Activated CD8-positive, alpha-beta memory T cell treated with anti-CD3 and anti-CD28 coated beads for 36 hours (primary cell): ENCODE measurements around the gene TMEM131. TPM values are rescaled to one million over a fixed set of nuclear protein-coding genes. Genes with fewer than 3 reads are reported as not detected.

Source experiments
- CTCF ChIA-PET: fragments of 350-600 bp; sonication (Branson Sonifier 250); formaldehyde crosslinking; loops from one replicate; lab custom pipeline; 2021; ENCODE audit warnings: antibody characterized with exemption; lab: Charles Lee
- POLR2A ChIA-PET: fragments of 350-600 bp; sonication (Branson Sonifier 250); formaldehyde crosslinking; loops from one replicate; lab custom pipeline; 2021; ENCODE audit warnings: antibody characterized with exemption; lab: Charles Lee
- total RNA-seq, 2 experiments: library from RNA; stranded (reverse); gene quantifications; one replicate each; pipeline ENCODE4 v1.2.3, GENCODE V29; 2021

The TMEM131 gene
- total RNA-seq, 2 experiments from 2014 or later, result 34.9 to 37.9 TPM

GRCh38 chr2:98020992-98021713 is 25.4 kb upstream of the TMEM131 start:
- ChIA-PET CTCF (no interaction called here), POLR2A (no interaction called here)

DNA sequence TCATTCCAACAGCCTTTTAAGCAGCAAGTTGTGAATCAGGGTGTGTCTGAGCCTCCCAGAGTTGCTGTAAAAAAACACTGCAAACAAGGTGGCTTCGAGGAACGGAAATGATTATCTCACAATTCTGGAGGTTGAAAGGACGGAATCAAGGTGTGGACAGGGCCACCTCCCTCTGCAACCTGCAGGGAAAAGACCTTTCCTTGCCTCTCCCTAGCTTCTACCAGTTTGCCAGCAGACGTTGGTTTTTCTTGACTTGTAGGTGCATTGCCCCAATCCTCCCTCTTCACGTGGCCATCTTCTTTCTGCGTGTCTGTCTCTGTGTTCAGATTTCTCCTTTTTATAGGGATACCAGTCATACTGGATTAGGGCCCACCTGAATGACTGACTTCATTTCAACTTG is 24.8 kb upstream of the TMEM131 start:
- ChIA-PET CTCF (no interaction called here), POLR2A (no interaction called here)

DNA sequence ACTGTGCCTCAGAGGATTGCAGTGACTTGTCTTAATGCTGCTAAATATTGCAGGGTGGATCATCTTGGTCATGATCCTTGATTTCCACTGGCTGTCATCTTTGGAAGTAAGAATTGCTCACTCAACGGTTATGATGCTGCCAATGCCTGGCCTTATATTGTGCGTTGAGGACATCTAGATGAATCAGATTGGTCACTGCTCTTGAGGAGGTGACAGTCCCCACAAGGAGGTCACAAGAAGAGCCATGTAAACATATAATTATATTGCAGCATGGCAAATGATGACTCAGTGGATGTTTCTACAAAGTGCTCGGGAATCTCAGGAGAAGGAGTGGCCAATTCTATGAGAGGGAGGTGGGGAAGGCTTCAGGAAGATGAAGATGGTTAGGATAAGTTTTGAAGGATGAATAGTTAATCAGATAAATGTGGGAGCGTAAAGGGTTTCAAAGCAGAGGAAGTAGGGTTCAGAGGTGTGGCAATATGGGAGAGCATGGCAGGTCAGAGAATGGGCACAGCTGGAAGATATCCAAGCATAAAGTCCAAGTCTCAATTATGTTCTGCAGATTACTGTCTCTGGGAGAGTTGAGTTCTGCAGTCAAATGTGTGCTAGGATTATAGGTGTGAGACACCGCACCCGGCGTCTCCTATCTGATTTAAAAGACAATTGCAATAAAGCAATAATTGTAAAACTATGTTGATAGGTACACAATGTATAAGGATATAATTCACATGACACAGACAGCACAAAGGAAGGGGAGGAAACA is 21.3 kb upstream of the TMEM131 start:
- ChIA-PET CTCF (interaction anchor here (0.5 kb wide), 1 partner anchor 957 kb away, joined by 3 read pairs; no protein-coding TSS in a partner anchor), POLR2A (no interaction called here)

GRCh38 chr2:98015671-98016070 is 19.9 kb upstream of the TMEM131 start:
- CTCF ChIA-PET, result interaction anchor here (0.6 kb wide), 1 partner anchor 9 kb away, joined by 3 read pairs; no protein-coding TSS in a partner anchor
- POLR2A ChIA-PET, result no interaction called here

DNA sequence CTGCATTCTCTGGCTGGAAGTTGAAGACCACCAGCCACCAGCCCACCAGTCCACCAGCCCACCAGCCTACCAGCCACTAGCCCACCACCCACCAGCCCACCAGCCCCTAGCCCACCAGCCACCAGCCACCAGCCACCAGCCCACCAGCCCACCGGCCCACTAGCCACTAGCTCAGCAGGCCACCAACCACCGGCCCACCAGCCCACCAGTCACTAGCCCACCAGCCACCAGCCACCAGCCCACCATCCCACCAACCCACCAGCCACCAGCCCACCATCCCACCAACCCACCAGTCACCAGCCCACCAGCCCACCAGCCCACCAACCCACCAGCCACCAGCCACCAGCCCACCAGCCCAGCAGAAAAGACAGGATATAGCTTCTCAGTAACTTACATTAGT is 18.6 kb upstream of the TMEM131 start:
- POLR2A ChIA-PET, result no interaction called here
- CTCF ChIA-PET, result no interaction called here

DNA sequence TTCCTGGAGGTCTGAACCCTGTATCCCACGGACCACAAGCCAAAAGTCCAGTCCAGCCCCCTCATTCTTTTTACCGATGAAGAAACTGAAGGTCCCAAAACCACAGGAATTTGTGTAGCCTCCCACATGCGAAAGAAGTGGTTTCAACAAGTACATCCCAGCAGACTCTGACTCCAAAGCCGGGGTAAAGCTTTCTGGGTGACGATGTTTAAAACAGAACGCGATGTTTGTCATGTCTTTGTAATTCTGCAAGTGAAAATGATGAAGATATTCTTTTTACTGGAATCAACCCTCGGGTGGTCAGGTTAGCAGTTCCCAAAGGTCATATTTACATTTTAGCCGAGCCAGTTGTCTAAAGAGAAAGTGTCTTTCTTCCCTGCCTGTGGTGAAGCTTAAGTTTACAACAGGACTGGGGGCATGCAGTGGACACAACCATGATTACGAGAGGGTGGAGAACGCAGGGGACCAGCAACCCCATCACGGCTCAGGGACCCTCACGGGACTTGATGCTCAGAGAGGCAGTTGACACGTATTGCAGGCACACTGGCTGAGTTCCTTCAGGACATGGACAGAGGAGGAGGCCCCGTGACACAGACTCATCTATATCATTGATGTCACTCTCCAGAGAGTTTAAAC is 17.8 kb upstream of the TMEM131 start:
- ChIA-PET POLR2A (interaction anchor here (0.8 kb wide), 1 partner anchor 143 kb away, joined by 3 read pairs; no protein-coding TSS in a partner anchor), CTCF (no interaction called here)

DNA sequence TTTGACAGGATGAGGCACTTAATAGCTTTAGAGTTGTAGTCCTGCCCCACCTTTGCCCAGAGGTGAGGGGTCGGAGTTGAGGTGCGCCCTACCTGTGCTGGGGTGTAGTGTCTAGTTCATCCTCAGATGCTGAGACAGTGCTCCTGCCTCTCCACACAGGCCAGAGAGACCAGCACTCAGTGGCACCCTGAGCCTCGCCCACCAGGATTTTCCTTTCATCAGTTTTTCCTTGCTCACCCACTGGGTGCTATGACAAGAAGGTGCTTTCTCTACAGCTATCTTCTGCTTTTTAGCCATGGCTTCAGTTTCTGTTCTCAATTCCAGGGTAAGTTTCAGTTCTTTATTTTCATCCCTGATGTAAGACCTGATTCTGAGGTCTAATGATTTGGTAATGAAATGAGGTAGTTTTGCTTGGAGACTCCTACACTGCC is 16.8 kb upstream of the TMEM131 start:
- POLR2A ChIA-PET, result interaction anchor here (0.9 kb wide), 1 partner anchor 161 kb away, joined by 3 read pairs; no protein-coding TSS in a partner anchor
- CTCF ChIA-PET, result no interaction called here

DNA sequence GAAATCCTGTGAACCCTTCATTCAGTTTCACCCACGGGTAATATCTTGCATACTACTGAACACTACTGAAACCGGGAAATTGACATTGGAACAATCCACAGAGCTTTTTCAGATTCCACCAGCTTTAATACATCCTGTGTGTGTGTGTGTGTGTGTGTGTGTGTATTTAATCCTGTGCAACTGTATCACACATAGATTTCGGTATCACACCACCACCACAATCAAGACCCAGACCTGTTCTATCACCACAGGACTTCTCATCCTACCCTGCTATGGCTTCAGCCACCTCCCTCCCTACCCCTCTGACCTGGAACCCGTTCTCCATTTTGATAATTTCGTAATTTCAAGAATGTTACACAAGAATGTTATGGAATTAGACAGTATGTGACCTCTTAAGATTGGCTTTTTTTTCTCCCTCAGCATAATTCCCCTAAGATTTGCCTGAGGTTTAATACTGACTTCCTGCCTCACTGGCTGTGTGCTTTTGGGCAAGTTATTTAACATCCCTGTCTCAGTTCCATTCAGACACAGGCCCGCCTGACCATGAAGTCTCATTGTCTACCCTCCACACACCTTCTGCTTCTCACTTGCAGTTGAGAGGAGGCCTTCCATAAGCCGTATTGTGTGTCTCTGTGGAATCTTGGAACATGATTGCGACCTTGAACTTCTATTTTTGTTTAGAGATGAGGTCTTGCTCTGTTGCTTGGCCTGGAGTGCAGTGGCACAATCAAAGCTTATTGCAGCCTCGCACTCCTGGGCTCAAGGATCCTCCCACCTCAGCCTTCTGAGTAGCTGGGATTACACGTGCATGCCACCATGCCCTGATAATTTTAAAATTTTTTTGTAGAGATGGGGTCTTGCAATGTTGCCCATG is 14.4 kb upstream of the TMEM131 start:
- POLR2A ChIA-PET, result no interaction called here
- CTCF ChIA-PET, result no interaction called here

DNA sequence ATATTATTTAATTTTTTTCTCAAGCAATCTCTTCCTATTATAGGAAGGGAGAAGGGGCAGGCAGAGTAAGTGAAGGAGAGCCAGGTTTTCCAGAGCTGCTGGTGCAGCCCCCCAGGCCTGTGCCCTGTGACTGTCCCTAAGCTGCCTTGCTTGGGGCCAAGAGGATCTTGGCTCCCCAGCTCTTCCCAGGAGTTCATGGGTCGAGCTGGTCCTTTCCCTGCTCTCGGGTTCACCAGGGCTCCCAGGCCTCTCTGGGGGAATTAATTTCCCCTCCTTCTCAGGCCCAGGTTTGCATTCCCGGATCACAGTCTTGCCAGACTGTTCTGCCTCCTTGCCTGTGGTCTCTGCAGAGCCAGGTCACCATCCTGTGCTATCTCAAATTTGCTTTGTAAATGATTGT is 12.7 kb upstream of the TMEM131 start:
- CTCF ChIA-PET, result no interaction called here
- POLR2A ChIA-PET, result no interaction called here

- POLR2A ChIA-PET, result no interaction called here
- CTCF ChIA-PET, result no interaction called here
These were observed 10.6 kb upstream of the TMEM131 start for GRCh38 chr2:98006378-98006777.

DNA sequence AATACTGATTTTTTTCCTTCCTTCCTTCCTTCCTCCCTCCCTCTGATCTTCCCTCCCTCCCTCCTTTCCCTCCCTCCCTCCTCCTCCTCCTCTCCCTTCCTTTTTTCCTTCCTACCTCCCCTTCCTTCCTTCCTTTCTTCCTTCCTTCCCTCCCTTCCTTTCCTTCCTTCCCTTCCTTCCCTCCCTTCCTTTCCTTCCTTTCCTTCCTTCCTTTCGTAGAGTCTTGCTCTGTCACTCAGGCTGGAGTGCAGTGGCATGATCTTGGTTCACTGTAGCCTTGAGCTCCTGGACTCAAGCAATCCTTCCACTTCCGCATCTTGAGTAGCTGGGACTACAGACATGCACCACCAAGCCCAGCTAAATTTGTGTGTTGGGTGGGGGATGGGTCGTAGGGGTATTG is 8.9 kb upstream of the TMEM131 start:
- CTCF ChIA-PET, result interaction anchor here (0.7 kb wide), 1 partner anchor 546 kb away, joined by 4 read pairs; no protein-coding TSS in a partner anchor
- POLR2A ChIA-PET, result no interaction called here

DNA sequence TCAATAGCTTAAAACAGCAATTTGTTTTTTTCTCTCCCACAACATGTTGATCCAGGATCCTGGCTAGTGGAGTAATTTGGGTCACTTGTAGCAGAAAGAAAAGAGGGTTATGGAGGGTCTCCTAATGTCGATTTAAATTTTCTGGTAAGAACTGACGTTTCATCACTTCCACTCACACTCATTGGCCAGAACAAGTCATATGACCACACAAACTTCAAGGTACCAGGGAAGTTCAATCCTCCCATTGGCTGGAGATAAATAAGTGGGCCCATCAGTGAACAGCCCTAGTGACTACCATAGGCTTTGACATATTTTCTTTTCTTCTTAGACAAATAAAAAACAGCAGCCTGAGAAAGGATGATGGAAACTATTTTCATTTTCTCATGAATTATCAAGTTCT is 8.3 kb upstream of the TMEM131 start:
- POLR2A ChIA-PET, result no interaction called here

GRCh38 chr2:97999536-97999935 is 3.8 kb upstream of the TMEM131 start:
- ChIA-PET POLR2A (no interaction called here), CTCF (no interaction called here)

More for the DNA sequence above, 8.3 kb upstream of the TMEM131 start:
- CTCF ChIA-PET, result no interaction called here

DNA sequence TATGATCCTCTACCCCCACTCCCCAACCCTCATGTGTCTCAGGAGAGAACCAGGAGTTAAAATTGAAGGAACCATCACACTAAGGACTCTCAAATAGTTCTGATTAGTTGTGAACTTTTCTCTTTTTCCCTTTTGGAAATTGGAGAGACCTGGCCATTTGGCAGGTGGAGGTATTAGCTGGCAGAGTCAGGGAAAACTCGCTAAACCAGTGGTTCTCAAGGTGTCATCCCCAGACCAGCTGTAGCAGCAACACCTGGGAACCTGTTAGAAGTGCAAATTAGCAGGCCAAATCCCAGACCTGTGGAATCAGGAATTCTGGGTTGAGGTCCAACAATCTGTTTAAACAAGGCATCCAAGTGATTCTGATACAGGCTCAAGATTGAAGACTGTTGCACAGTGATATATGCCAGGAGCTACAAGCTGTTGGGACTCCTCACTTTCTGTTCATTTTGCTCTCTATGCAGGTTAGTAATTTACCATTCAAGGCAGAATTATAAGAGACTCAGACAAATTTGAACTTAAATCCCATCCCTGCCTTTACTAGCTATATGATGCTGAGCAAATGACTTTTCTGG is 2.8 kb upstream of the TMEM131 start:
- CTCF ChIA-PET, result no interaction called here
- POLR2A ChIA-PET, result no interaction called here

GRCh38 chr2:97997784-97998392 is 2.1 kb upstream of the TMEM131 start:
- CTCF ChIA-PET, result no interaction called here

DNA sequence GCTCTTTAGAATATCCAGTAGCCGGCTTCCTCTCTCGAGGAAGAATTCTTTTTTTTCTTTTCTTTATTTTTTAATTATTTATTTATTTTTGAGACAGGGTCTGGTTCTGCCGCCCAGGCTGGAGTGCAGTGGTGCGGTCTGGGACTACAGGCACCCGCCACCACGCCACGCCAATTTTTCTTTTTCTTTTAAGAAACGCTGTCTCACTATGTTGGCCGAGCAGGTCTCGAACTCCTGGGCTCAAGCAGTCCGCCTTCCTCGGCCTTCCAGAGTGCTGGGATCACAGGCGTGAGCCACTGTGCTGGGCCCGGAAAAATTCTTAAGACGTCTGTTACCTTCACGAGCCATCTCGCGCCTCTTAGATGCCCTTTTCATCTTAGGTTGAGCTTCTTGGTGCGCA is 931 bp upstream of the TMEM131 start:
- ChIA-PET CTCF (interaction anchor here (1.0 kb wide), 1 partner anchor 33 kb away, joined by 3 read pairs; no protein-coding TSS in a partner anchor), POLR2A (interaction anchor here (0.7 kb wide), 1 partner anchor 126 kb away, joined by 5 read pairs; no protein-coding TSS in a partner anchor)

More at GRCh38 chr2:97997784-97998392, 2.1 kb upstream of the TMEM131 start:
- POLR2A ChIA-PET, result no interaction called here

- CTCF ChIA-PET, result no interaction called here
- POLR2A ChIA-PET, result no interaction called here
These were observed 568 bp downstream of the TMEM131 start for GRCh38 chr2:97995026-97995733.

DNA sequence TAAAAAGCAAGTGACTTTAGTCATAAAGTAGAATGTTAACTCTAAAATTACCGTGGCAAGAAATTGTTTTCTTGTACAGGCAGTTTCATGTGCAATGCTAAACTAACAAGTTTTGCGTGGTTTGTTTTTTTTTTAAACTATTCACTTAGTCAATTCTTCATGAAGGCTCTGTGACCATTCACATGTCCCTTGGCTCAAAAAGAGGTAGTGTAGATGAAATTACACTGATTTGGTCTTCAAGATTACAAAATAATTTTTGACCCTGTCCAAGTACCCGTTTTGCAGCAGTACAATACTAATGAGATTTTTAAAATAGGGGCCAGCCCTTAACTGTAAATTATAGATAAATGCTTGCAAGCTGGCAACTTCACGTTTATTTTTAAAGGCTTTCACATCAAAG is 1.3 kb downstream of the TMEM131 start:
- ChIA-PET CTCF (no interaction called here), POLR2A (no interaction called here)
